Medulla oblongata (tissue), 1 donor: ENCODE measurements around the gene CBLN3.
"Not testable (repeated sequence)": the region's sequence is repeated elsewhere in the genome, so short reads cannot be mapped to it uniquely, and the experiment has no call there.

Experiments
- DNase-seq: peaks from one replicate; pipeline ENCODE4 v3.0.0-alpha.2; 2015; ENCODE audit errors: extremely low spot score

Gene CBLN3

GRCh38 chr14:24429395-24430142, at the start of gene CBLN3, which contains the start of gene KHNYN:
Gene CBLN3, minus strand, starts transcription at chr14:24429668. Its CDS starts 614 bp downstream, at chr14:24429054.
Gene KHNYN, plus strand, starts transcription at chr14:24429954. Its CDS starts 777 bp downstream, at chr14:24430731.
- peak; percentile 91 for DNase-seq

- no peak for DNase-seq
These were observed 45.8 kb upstream of the CBLN3 start for GRCh38 chr14:24475261-24475660.

- DNase-seq: no peak
These were observed 43.7 kb upstream of the CBLN3 start for GRCh38 chr14:24473211-24473610.

- not testable (repeated sequence) for DNase-seq
These were observed 41.0 kb upstream of the CBLN3 start for GRCh38 chr14:24470450-24470849.

GRCh38 chr14:24465805-24466204, 36.3 kb upstream of the CBLN3 start:
- no peak for DNase-seq

- DNase-seq: no peak
These were observed 35.9 kb upstream of the CBLN3 start for GRCh38 chr14:24465368-24465767.

- no peak for DNase-seq
These were observed 34.7 kb upstream of the CBLN3 start for GRCh38 chr14:24463884-24464785.

- no peak for DNase-seq
These were observed 33.8 kb upstream of the CBLN3 start for GRCh38 chr14:24463017-24463883.

- no peak for DNase-seq
These were observed 31.9 kb upstream of the CBLN3 start for GRCh38 chr14:24461336-24461735.

- DNase-seq: no peak
These were observed 29.9 kb upstream of the CBLN3 start for GRCh38 chr14:24459331-24459730.

GRCh38 chr14:24458736-24459135, 29.3 kb upstream of the CBLN3 start:
- DNase-seq: no peak

- no peak for DNase-seq
These were observed 27.5 kb upstream of the CBLN3 start for GRCh38 chr14:24456980-24457379.

- DNase-seq: not testable (repeated sequence)
These were observed 21.4 kb upstream of the CBLN3 start for GRCh38 chr14:24450828-24451227.

- DNase-seq: no peak
These were observed 13.7 kb upstream of the CBLN3 start for GRCh38 chr14:24443053-24443665.

GRCh38 chr14:24442240-24443052, 13.0 kb upstream of the CBLN3 start, which contains the start of gene SDR39U1:
Gene SDR39U1, minus strand, starts transcription at chr14:24442776. Its CDS starts 7 bp downstream, at chr14:24442769.
- DNase-seq: peak; percentile 99

GRCh38 chr14:24441904-24442239, 12.4 kb upstream of the CBLN3 start:
- DNase-seq: no peak

GRCh38 chr14:24441485-24441884, 12.0 kb upstream of the CBLN3 start:
- DNase-seq: no peak

GRCh38 chr14:24440606-24441399, 11.3 kb upstream of the CBLN3 start:
- no peak for DNase-seq

GRCh38 chr14:24439830-24440605, 10.6 kb upstream of the CBLN3 start:
- DNase-seq: no peak
